HEK293T (cell line): ENCODE data around the gene RBPMS2.

Experiments used
- CTCF ChIA-PET: fragments of 350-600 bp; formaldehyde crosslinking; extraction: SDS; loops from one replicate; lab custom pipeline; 2021; ENCODE audit warnings: antibody characterized with exemption, inconsistent platforms; lab: Yijun Ruan, JAX
- POLR2A ChIA-PET: fragments of 350-600 bp; formaldehyde crosslinking; extraction: SDS; loops from one replicate; lab custom pipeline; 2020; ENCODE audit warnings: antibody characterized with exemption, inconsistent platforms; lab: Yijun Ruan, JAX
- DNase-seq: peaks from one replicate; pipeline ENCODE4 v3.0.0; 2012; ENCODE audit warnings: mixed read lengths; ENCODE audit errors: extremely low spot score
- ARNT ChIP-seq: fragments of 450-650 bp; IDR thresholded peaks from 2 replicates; pipeline ENCODE4 v1.6.1; 2017; ENCODE audit warnings: mild to moderate bottlenecking
- BHLHE40 ChIP-seq: fragments of 450-650 bp; IDR thresholded peaks from 2 replicates; pipeline ENCODE4 v1.6.1; 2016; ENCODE audit warnings: mild to moderate bottlenecking, moderate library complexity, borderline replicate concordance
- CTBP1 ChIP-seq: fragments of 450-650 bp; IDR thresholded peaks from 2 replicates; pipeline ENCODE4 v1.6.1; 2016; ENCODE audit warnings: borderline replicate concordance
- ELF4 ChIP-seq: fragments of 450-650 bp; IDR thresholded peaks from 2 replicates; pipeline ENCODE4 v1.6.1; 2017; ENCODE audit warnings: antibody characterized with exemption
- FOXA1 ChIP-seq: fragments of 450-650 bp; IDR thresholded peaks from 2 replicates; pipeline ENCODE4 v1.6.1; 2016; ENCODE audit warnings: mild to moderate bottlenecking
- FOXK2 ChIP-seq: fragments of 450-650 bp; IDR thresholded peaks from 2 replicates; pipeline ENCODE4 v1.6.1; 2016; ENCODE audit warnings: mild to moderate bottlenecking
- FOXM1 ChIP-seq: fragments of 450-650 bp; IDR thresholded peaks from 2 replicates; pipeline ENCODE4 v1.6.1; 2017; ENCODE audit warnings: mild to moderate bottlenecking, borderline replicate concordance
- HDGF ChIP-seq: fragments of 450-650 bp; IDR thresholded peaks from 2 replicates; pipeline ENCODE4 v1.6.1; 2017; ENCODE audit warnings: antibody characterized with exemption, borderline replicate concordance
- L3MBTL2 ChIP-seq: fragments of 450-650 bp; conservative IDR thresholded peaks from 2 replicates; pipeline ENCODE4 v1.6.1; 2016; ENCODE audit warnings: mild to moderate bottlenecking
- LEF1 ChIP-seq: fragments of 450-650 bp; IDR thresholded peaks from 2 replicates; pipeline ENCODE4 v1.6.1; 2017; ENCODE audit warnings: mild to moderate bottlenecking, borderline replicate concordance
- NFRKB ChIP-seq: fragments of 450-650 bp; IDR thresholded peaks from 2 replicates; pipeline ENCODE4 v1.6.1; 2016; ENCODE audit warnings: mild to moderate bottlenecking, moderate library complexity
- PKNOX1 ChIP-seq: fragments of 450-650 bp; IDR thresholded peaks from 2 replicates; pipeline ENCODE4 v1.6.1; 2016
- SP1 ChIP-seq: fragments of 450-650 bp; IDR thresholded peaks from 2 replicates; pipeline ENCODE4 v1.6.1; 2017
- SUZ12 ChIP-seq: fragments of 450-650 bp; IDR thresholded peaks from 2 replicates; pipeline ENCODE4 v1.6.1; 2016; ENCODE audit warnings: mild to moderate bottlenecking
- TARDBP ChIP-seq: fragments of 450-650 bp; IDR thresholded peaks from 2 replicates; pipeline ENCODE4 v1.6.1; 2016
- ZNF384 ChIP-seq: fragments of 450-650 bp; IDR thresholded peaks from 2 replicates; pipeline ENCODE4 v1.6.1; 2016

RBPMS2 gene

GRCh38 chr15:64774629-64775493, 528 bp downstream of the RBPMS2 start:
- CTCF ChIA-PET, result no interaction called here
- TF ChIP-seq ARNT, result no peak
- DNase-seq, result peak; percentile 14
- POLR2A ChIA-PET, result no interaction called here

GRCh38 chr15:64774037-64774628, 1.3 kb downstream of the RBPMS2 start:
- no peak for TF ChIP-seq SP1
- TF ChIP-seq CTBP1, result no peak
- no peak for TF ChIP-seq NFRKB
- TF ChIP-seq FOXM1, result no peak
- TF ChIP-seq LEF1, result no peak
- TF ChIP-seq ZNF384, result no peak
- TF ChIP-seq PKNOX1, result no peak
- TF ChIP-seq L3MBTL2, result no peak; the same call in 1 of the 2 replicates
- no peak for TF ChIP-seq SUZ12
- ChIA-PET POLR2A (no interaction called here), CTCF (no interaction called here)
- no peak for DNase-seq

- no peak for DNase-seq
- TF ChIP-seq ELF4, result no peak
- TF ChIP-seq NFRKB, result no peak
- no peak for TF ChIP-seq LEF1
- TF ChIP-seq PKNOX1, result no peak
- TF ChIP-seq BHLHE40, result no peak
- TF ChIP-seq CTBP1, result no peak
- no peak for TF ChIP-seq FOXM1
- TF ChIP-seq HDGF, result no peak
- no peak for TF ChIP-seq L3MBTL2
- no peak for TF ChIP-seq FOXA1
- no peak for TF ChIP-seq ARNT
- TF ChIP-seq TARDBP, result no peak
- no peak for TF ChIP-seq ZNF384
- TF ChIP-seq FOXK2, result no peak
- TF ChIP-seq SUZ12, result no peak
- TF ChIP-seq SP1, result no peak
- ChIA-PET POLR2A (no interaction called here), CTCF (no interaction called here)
Observed at GRCh38 chr15:64773606-64774005, 1.8 kb downstream of the RBPMS2 start.

- POLR2A ChIA-PET, result no interaction called here
Observed at GRCh38 chr15:64772964-64773363, 2.4 kb downstream of the RBPMS2 start.

GRCh38 chr15:64772488-64772887, 2.9 kb downstream of the RBPMS2 start:
- ChIA-PET CTCF (no interaction called here), POLR2A (no interaction called here)
- no peak for DNase-seq
- TF ChIP-seq FOXK2 (no peak), ELF4 (no peak), BHLHE40 (no peak), TARDBP (no peak), SP1 (no peak), LEF1 (no peak), HDGF (no peak), PKNOX1 (no peak), CTBP1 (no peak)

More at GRCh38 chr15:64772964-64773363, 2.4 kb downstream of the RBPMS2 start:
- CTCF ChIA-PET, result no interaction called here
- no peak for DNase-seq
- no peak for TF ChIP-seq ZNF384
- TF ChIP-seq ELF4, result no peak
- TF ChIP-seq BHLHE40, result no peak
- TF ChIP-seq LEF1, result no peak
- no peak for TF ChIP-seq FOXA1
- no peak for TF ChIP-seq SP1
- no peak for TF ChIP-seq SUZ12
- TF ChIP-seq FOXK2, result no peak
- TF ChIP-seq HDGF, result no peak
- no peak for TF ChIP-seq CTBP1
- TF ChIP-seq L3MBTL2, result no peak
- TF ChIP-seq NFRKB, result no peak
- TF ChIP-seq PKNOX1, result no peak
- TF ChIP-seq TARDBP, result no peak
- no peak for TF ChIP-seq FOXM1
- no peak for TF ChIP-seq ARNT

- no peak for DNase-seq
- TF ChIP-seq NFRKB (no peak), ZNF384 (no peak), ELF4 (no peak), FOXA1 (no peak), BHLHE40 (no peak), FOXM1 (no peak), CTBP1 (no peak)
- CTCF ChIA-PET, result interaction anchor here (0.7 kb wide), 2 partner anchors 42 to 497 kb away, joined by 3 to 4 read pairs; no protein-coding TSS in a partner anchor
- POLR2A ChIA-PET, result no interaction called here
Observed at GRCh38 chr15:64770626-64771025, 4.8 kb downstream of the RBPMS2 start.
